ENCODE results near the gene NUDT7.

DNA sequence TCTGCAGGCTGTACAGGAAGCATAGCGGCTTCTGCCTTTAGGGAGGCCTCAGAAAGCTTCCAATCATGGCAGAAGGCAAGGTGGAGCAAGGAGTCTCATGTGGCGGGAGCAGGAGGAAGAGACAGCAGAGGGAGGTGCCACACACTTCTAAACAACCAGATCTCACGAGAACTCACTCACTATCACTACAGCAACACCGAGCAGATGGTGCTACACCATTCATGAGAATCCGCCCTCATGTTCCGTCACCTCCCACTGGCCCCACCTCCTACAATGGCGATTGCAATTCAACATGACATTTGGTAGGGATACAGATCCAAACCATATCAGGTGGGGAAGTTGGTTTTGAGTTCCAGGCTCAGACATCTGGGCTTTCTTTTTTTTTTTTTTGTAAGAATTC is 31.9 kb upstream of the NUDT7 start:
- TF ChIP-seq POLR2A (IDR thresholded peaks at IDR 0.05; ENCODE audit: borderline replicate concordance, extremely low read depth, insufficient read depth, insufficient read length) (no peak), CEBPB (IDR thresholded peaks at IDR 0.05; ENCODE audit: low read depth) (no peak)
- TF ChIP-seq, protein P1, sequence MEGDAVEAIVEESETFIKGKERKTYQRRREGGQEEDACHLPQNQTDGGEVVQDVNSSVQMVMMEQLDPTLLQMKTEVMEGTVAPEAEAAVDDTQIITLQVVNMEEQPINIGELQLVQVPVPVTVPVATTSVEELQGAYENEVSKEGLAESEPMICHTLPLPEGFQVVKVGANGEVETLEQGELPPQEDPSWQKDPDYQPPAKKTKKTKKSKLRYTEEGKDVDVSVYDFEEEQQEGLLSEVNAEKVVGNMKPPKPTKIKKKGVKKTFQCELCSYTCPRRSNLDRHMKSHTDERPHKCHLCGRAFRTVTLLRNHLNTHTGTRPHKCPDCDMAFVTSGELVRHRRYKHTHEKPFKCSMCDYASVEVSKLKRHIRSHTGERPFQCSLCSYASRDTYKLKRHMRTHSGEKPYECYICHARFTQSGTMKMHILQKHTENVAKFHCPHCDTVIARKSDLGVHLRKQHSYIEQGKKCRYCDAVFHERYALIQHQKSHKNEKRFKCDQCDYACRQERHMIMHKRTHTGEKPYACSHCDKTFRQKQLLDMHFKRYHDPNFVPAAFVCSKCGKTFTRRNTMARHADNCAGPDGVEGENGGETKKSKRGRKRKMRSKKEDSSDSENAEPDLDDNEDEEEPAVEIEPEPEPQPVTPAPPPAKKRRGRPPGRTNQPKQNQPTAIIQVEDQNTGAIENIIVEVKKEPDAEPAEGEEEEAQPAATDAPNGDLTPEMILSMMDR (IDR thresholded peaks at IDR 0.05 in 2 of 3, conservative IDR thresholded peaks at IDR 0.05 in 1 of 3; ENCODE audit: borderline replicate concordance in 1 of 3, insufficient read depth in 1 of 3, low read depth in 2 of 3, low read length in 2 of 3) = no peak
- TF ChIP-seq, protein P2, sequence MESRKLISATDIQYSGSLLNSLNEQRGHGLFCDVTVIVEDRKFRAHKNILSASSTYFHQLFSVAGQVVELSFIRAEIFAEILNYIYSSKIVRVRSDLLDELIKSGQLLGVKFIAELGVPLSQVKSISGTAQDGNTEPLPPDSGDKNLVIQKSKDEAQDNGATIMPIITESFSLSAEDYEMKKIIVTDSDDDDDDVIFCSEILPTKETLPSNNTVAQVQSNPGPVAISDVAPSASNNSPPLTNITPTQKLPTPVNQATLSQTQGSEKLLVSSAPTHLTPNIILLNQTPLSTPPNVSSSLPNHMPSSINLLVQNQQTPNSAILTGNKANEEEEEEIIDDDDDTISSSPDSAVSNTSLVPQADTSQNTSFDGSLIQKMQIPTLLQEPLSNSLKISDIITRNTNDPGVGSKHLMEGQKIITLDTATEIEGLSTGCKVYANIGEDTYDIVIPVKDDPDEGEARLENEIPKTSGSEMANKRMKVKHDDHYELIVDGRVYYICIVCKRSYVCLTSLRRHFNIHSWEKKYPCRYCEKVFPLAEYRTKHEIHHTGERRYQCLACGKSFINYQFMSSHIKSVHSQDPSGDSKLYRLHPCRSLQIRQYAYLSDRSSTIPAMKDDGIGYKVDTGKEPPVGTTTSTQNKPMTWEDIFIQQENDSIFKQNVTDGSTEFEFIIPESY (IDR thresholded peaks at IDR 0.05; ENCODE audit: extremely low read depth, insufficient replicate concordance, low read length) = no peak
- TF ChIP-seq, protein P3, sequence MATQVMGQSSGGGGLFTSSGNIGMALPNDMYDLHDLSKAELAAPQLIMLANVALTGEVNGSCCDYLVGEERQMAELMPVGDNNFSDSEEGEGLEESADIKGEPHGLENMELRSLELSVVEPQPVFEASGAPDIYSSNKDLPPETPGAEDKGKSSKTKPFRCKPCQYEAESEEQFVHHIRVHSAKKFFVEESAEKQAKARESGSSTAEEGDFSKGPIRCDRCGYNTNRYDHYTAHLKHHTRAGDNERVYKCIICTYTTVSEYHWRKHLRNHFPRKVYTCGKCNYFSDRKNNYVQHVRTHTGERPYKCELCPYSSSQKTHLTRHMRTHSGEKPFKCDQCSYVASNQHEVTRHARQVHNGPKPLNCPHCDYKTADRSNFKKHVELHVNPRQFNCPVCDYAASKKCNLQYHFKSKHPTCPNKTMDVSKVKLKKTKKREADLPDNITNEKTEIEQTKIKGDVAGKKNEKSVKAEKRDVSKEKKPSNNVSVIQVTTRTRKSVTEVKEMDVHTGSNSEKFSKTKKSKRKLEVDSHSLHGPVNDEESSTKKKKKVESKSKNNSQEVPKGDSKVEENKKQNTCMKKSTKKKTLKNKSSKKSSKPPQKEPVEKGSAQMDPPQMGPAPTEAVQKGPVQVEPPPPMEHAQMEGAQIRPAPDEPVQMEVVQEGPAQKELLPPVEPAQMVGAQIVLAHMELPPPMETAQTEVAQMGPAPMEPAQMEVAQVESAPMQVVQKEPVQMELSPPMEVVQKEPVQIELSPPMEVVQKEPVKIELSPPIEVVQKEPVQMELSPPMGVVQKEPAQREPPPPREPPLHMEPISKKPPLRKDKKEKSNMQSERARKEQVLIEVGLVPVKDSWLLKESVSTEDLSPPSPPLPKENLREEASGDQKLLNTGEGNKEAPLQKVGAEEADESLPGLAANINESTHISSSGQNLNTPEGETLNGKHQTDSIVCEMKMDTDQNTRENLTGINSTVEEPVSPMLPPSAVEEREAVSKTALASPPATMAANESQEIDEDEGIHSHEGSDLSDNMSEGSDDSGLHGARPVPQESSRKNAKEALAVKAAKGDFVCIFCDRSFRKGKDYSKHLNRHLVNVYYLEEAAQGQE (IDR thresholded peaks at IDR 0.05; ENCODE audit: low read depth) = no peak
